Testis (tissue), 5 donors: Measurements from ENCODE around the gene FGR. TPM values are rescaled to one million over a fixed set of nuclear protein-coding genes. Genes with fewer than 3 reads are reported as not detected.
"Not testable (repeated sequence)": the region's sequence is repeated elsewhere in the genome, so short reads cannot be mapped to it uniquely, and the experiment has no call there.

Source experiments
- DNase-seq: peaks from one replicate; pipeline ENCODE4 v3.0.0-alpha.2; 2019
- H3K27ac ChIP-seq, 2 donors: fragments of 200-600 bp; sonication (generic); one replicate each; pipeline ENCODE4 v1.5.1; 2019
- H3K27me3 ChIP-seq: fragments of 200-600 bp; sonication (generic); one replicate; pipeline ENCODE4 v1.5.1; 2019
- H3K36me3 ChIP-seq: fragments of 200-600 bp; sonication (generic); one replicate; pipeline ENCODE4 v1.5.1; 2017; ENCODE audit warnings: low read depth; ENCODE audit errors: missing control alignments
- H3K4me1 ChIP-seq: fragments of 200-600 bp; sonication (generic); one replicate; pipeline ENCODE4 v1.5.1; 2019
- H3K4me3 ChIP-seq, 2 donors: fragments of 200-600 bp; sonication (generic); one replicate each; pipeline ENCODE4 v1.5.1; 2017 to 2019
- H3K9me3 ChIP-seq: fragments of 200-600 bp; sonication (generic); one replicate; pipeline ENCODE4 v1.5.1; 2017
- CTCF ChIP-seq, 3 experiments: fragments of 450-650 bp in 2 of 3; fragments of 200-600 bp in 1 of 3; sonication (generic) in 1 of 3; IDR thresholded peaks; one replicate each; pipeline ENCODE4 v1.5.1; 2016 to 2019; ENCODE audit warnings: antibody characterized with exemption in 3 of 3, mild to moderate bottlenecking in 2 of 3, moderate library complexity in 1 of 3
- POLR2A ChIP-seq: fragments of 450-650 bp; IDR thresholded peaks from one replicate; pipeline ENCODE4 v1.6.1; 2017; ENCODE audit warnings: antibody characterized with exemption, mild to moderate bottlenecking, moderate library complexity
- WGBS, 2 donors: methylation state at CpG; one replicate each; pipeline ENCODE4 v1.1.5; 2018; 5-methylcytosine and 5-hydroxymethylcytosine counted together
- intact Hi-C: fragments of 100-400 bp; cut with DNase I; formaldehyde crosslinking; loops from one replicate; pipeline ENCODE4 v1.15.1; 2023; ENCODE audit warnings: low total_unique reads
- long read RNA-seq, 2 donors: transcript quantifications; one replicate each; lab custom pipeline, GENCODE V29; 2026
- polyA plus RNA-seq: library from polyadenylated mRNA; stranded (reverse); fragments of 350-450 nt; fragmentation: Illumina TruSeq; extraction: RNeasy Lipid Tissue Mini Kit (QIAGEN cat#74804); gene quantifications from one replicate; pipeline ENCODE4 v1.2.3, GENCODE V29; 2014; ENCODE audit warnings: low read depth, low replicate concordance; ENCODE audit not compliant: insufficient read depth
- total RNA-seq, 2 donors: library from RNA; depleted of rRNA; stranded (reverse); fragments of >200 nt; gene quantifications; one replicate each; pipeline ENCODE4 v1.2.3, GENCODE V29; 2016

Gene FGR
- total RNA-seq (10 to 100 TPM in 1 of 2 donors, 1 to 10 TPM in 1; 10.0 to 10.2 TPM), polyA plus RNA-seq (5.2 TPM)
- long read RNA-seq, donor 1 = 0 reads
- long read RNA-seq, donor 2 = 0 reads

GRCh38 chr1:27634985-27635367, at the start of gene FGR:
TSS of gene FGR (minus strand) at chr1:27635185. CDS start at chr1:27623916, 11,269 bp downstream.
- H3K4me3 ChIP-seq = peak within 1 kb of the TSS; percentile 45 to 67
- H3K27ac ChIP-seq = peak within 1 kb of the TSS; percentile 34 to 37
- peaks cover 5% of the 10 kb centered on the region for H3K4me1 ChIP-seq
- no peaks in the 10 kb centered on the region for H3K36me3 ChIP-seq
- intact Hi-C loops = no loop called here
- WGBS, 2 donors = 17 to 49% methylated on average over 11 to 28 of the region's 28 CpGs
- DNase-seq = no peak
- no peaks in the 10 kb centered on the region for H3K9me3 ChIP-seq
- TF ChIP-seq POLR2A (no peak), CTCF (IDR thresholded peaks at IDR 0.05) (no peak)
- no peaks in the 10 kb centered on the region for H3K27me3 ChIP-seq

GRCh38 chr1:27684176-27684575, 49.2 kb upstream of the FGR start:
- Histone ChIP-seq H3K36me3 (no peaks in the 10 kb centered on the region), H3K4me1 (peaks cover 1% of the 10 kb centered on the region), H3K27me3 (no peaks in the 10 kb centered on the region), H3K9me3 (no peaks in the 10 kb centered on the region), H3K4me3 (no peak overlapping the region), H3K27ac (no peak overlapping the region)
- DNase-seq = no peak
- TF ChIP-seq POLR2A (no peak), CTCF (IDR thresholded peaks at IDR 0.05) (no peak)
- WGBS, 2 donors = 92 to 97% methylated on average over 2 of the region's 2 CpGs
- intact Hi-C loops = no loop called here

- H3K27me3 ChIP-seq = no peaks in the 10 kb centered on the region
- no peaks in the 10 kb centered on the region for H3K36me3 ChIP-seq
- H3K9me3 ChIP-seq = no peaks in the 10 kb centered on the region
- no peak overlapping the region for H3K4me3 ChIP-seq
- TF ChIP-seq POLR2A (no peak), CTCF (IDR thresholded peaks at IDR 0.05) (no peak)
- 84 to 87% methylated on average over 5 of the region's 5 CpGs for WGBS, 2 donors
- intact Hi-C loops = no loop called here
- H3K27ac ChIP-seq = no peak overlapping the region
- no peak for DNase-seq
- H3K4me1 ChIP-seq = no peaks in the 10 kb centered on the region
These were observed 47.5 kb upstream of the FGR start for GRCh38 chr1:27682351-27682944.

GRCh38 chr1:27681580-27681979, 46.6 kb upstream of the FGR start:
- H3K9me3 ChIP-seq, DNase-seq, H3K36me3 ChIP-seq, H3K27me3 ChIP-seq, H3K27ac ChIP-seq, H3K4me3 ChIP-seq, H3K4me1 ChIP-seq, intact Hi-C loops: not testable (repeated sequence)
- 96% methylated on average over 4 of the region's 4 CpGs for whole genome bisulfite sequencing, 2 donors

GRCh38 chr1:27680225-27680791, 45.3 kb upstream of the FGR start:
- H3K27me3 ChIP-seq, H3K27ac ChIP-seq, DNase-seq, H3K36me3 ChIP-seq, H3K9me3 ChIP-seq, intact Hi-C loops, H3K4me3 ChIP-seq, H3K4me1 ChIP-seq: not testable (repeated sequence)
- 95% methylated on average over 2 of the region's 2 CpGs; no CpG with 5 or more reads in 1 of the 2 donors for WGBS, 2 donors

GRCh38 chr1:27678747-27679146, 43.8 kb upstream of the FGR start:
- H3K9me3 ChIP-seq = no peaks in the 10 kb centered on the region
- no peaks in the 10 kb centered on the region for H3K36me3 ChIP-seq
- DNase-seq = no peak
- H3K27me3 ChIP-seq = no peaks in the 10 kb centered on the region
- no peak overlapping the region for H3K27ac ChIP-seq
- no peaks in the 10 kb centered on the region for H3K4me1 ChIP-seq
- intact Hi-C loops = loop anchor here (10.0 kb wide), 1 partner anchor 156 kb away; the partner anchor contains the start of gene PPP1R8
- no peak overlapping the region for H3K4me3 ChIP-seq
- TF ChIP-seq POLR2A (no peak), CTCF (IDR thresholded peaks at IDR 0.05) (no peak)
